ENCODE measurements around the gene GJB5.
"Not testable (repeated sequence)": the region's sequence is repeated elsewhere in the genome, so short reads cannot be mapped to it uniquely, and the experiment has no call there.

GJB5 gene

GRCh38 chr1:34746101-34746500 lies 8.7 kb upstream of the GJB5 start:
- DNase-seq = no peak

- DNase-seq = no peak
Observed at GRCh38 chr1:34746785-34747637, 7.8 kb upstream of the GJB5 start.

- no peak for DNase-seq
Observed at GRCh38 chr1:34747638-34747941, 7.3 kb upstream of the GJB5 start.

GRCh38 chr1:34749992-34750391 lies 4.9 kb upstream of the GJB5 start:
- DNase-seq = no peak

GRCh38 chr1:34750610-34751009 lies 4.2 kb upstream of the GJB5 start:
- DNase-seq = no peak

- no peak for DNase-seq
Observed at GRCh38 chr1:34753163-34753562, 1.7 kb upstream of the GJB5 start.

GRCh38 chr1:34755961-34756360 lies 1.1 kb downstream of the GJB5 start:
- DNase-seq = no peak

GRCh38 chr1:34757386-34757785 lies 2.5 kb downstream of the GJB5 start:
- DNase-seq = no peak

- DNase-seq = no peak
Observed at GRCh38 chr1:34758751-34759150, 3.9 kb downstream of the GJB5 start.

- no peak for DNase-seq
Observed at GRCh38 chr1:34759503-34760357, 4.9 kb downstream of the GJB5 start, which contains the start of gene GJB4. TSS of gene GJB4 (plus strand) at chr1:34759740. CDS start at chr1:34761255, 1,515 bp downstream.

- DNase-seq = no peak
Observed at GRCh38 chr1:34761176-34761761, 6.4 kb downstream of the GJB5 start.

- DNase-seq = no peak
Observed at GRCh38 chr1:34761776-34762307, 7.0 kb downstream of the GJB5 start.

- DNase-seq = no peak
Observed at GRCh38 chr1:34762474-34763141, 7.8 kb downstream of the GJB5 start.

- no peak for DNase-seq
Observed at GRCh38 chr1:34763142-34763781, 8.4 kb downstream of the GJB5 start.

- no peak for DNase-seq
Observed at GRCh38 chr1:34768856-34769255, 14.0 kb downstream of the GJB5 start.

GRCh38 chr1:34770891-34771504 lies 16.2 kb downstream of the GJB5 start:
- DNase-seq = no peak

- DNase-seq = no peak
Observed at GRCh38 chr1:34771573-34772371, 16.9 kb downstream of the GJB5 start.

GRCh38 chr1:34773114-34773513 lies 18.3 kb downstream of the GJB5 start:
- DNase-seq = not testable (repeated sequence)

- no peak for DNase-seq
Observed at GRCh38 chr1:34774957-34775356, 20.1 kb downstream of the GJB5 start.

GRCh38 chr1:34776911-34777310 lies 22.1 kb downstream of the GJB5 start:
- DNase-seq = no peak
